Right lobe of liver (tissue), 6 donors: ENCODE measurements around the gene CLIC6. TPM values are rescaled to one million over a fixed set of nuclear protein-coding genes. Genes with fewer than 3 reads are reported as not detected.

Source experiments
- ATAC-seq, 4 donors: fragments of 200-7000 bp; cut with Tn5 transposase; one replicate each; pipeline ENCODE4 v1.9.1; 2020; ENCODE audit warnings: mild to moderate bottlenecking in 4 of 4, moderate library complexity in 4 of 4
- DNase-seq, 3 donors: peaks; one replicate each; pipeline ENCODE4 v3.0.0-alpha.2; 2020
- H3K27ac ChIP-seq, 3 donors: fragments of 200-600 bp; one replicate each; pipeline ENCODE4 v1.8.0; 2022
- H3K27me3 ChIP-seq, 2 donors: fragments of 200-600 bp; one replicate each; pipeline ENCODE4 v1.8.0; 2022
- H3K36me3 ChIP-seq, 4 donors: fragments of 200-600 bp; sonication (generic) in 1 of 4; one replicate each; pipeline versions ENCODE4 v1.5.1 to v1.8.0; 2017 to 2022; ENCODE audit warnings: control low read depth in 1 of 4
- H3K4me1 ChIP-seq, 4 donors: fragments of 200-600 bp; sonication (generic) in 1 of 4; one replicate each; pipeline versions ENCODE4 v1.5.1 to v1.8.0; 2017 to 2022; ENCODE audit warnings: control low read depth in 1 of 4
- H3K4me3 ChIP-seq, 3 donors: fragments of 200-600 bp; one replicate each; pipeline ENCODE4 v1.8.0; 2022
- H3K9me3 ChIP-seq, 4 donors: fragments of 200-600 bp; sonication (generic) in 1 of 4; one replicate each; pipeline versions ENCODE4 v1.5.1 to v1.8.0; 2017 to 2022; ENCODE audit warnings: control low read depth in 1 of 4
- CTCF ChIP-seq, 4 donors: fragments of 200-600 bp in 3 of 4; fragments of 450-650 bp in 1 of 4; IDR thresholded peaks; one replicate each; pipeline versions ENCODE4 v1.5.1 to v1.8.0; 2016 to 2022; ENCODE audit warnings: antibody characterized with exemption in 4 of 4, mild to moderate bottlenecking in 2 of 4
- POLR2A ChIP-seq: fragments of 450-650 bp; IDR thresholded peaks from one replicate; pipeline ENCODE4 v1.6.1; 2017; ENCODE audit warnings: antibody characterized with exemption, mild to moderate bottlenecking
- WGBS: methylation state at CpG from one replicate; pipeline ENCODE4 v1.1.6; 2018; ENCODE audit warnings: low coverage, low lambda C conversion rate; ENCODE audit not compliant: insufficient coverage; ENCODE audit errors: missing lambda C conversion rate; 5-methylcytosine and 5-hydroxymethylcytosine counted together
- intact Hi-C, 2 donors: fragments of 100-400 bp; cut with DNase I; formaldehyde crosslinking; loops; one replicate each; pipeline versions ENCODE4 v1.11.2 to v1.14.1; 2022
- total RNA-seq, 6 experiments: library from RNA; depleted of rRNA in 2 of 6; stranded (reverse); fragments of >200 nt in 2 of 6; fragmentation: NEBNext Ultra II Directional in 3 of 6; extraction: Animal tissue kit (Norgen Biotek cat#: 25700) in 3 of 6; gene quantifications; one replicate each; pipeline versions ENCODE4 v1.1.0 to v1.2.4, GENCODE V29; 2016 to 2023
- donor health status: DM: no; HTN: yes; CAD: no.
- donor health status: DM: no; HTN: no; CAD: no.
- donor health status: DM: no; HTN: no; CAD: no.
- donor health status: DM: no; HTN: yes; CAD: no.
- donor health status: DM: no; HTN: yes; CAD: no.

CLIC6 gene
- total RNA-seq, 6 experiments from 2014 or later = 0.25 to 0.63 (median 0.43) TPM

GRCh38 chr21:34733852-34734251 lies 65.1 kb downstream of the CLIC6 start:
- no peaks in the 10 kb centered on the region for H3K9me3 ChIP-seq
- no peak for DNase-seq
- no peak overlapping the region for H3K27ac ChIP-seq
- no peaks in the 10 kb centered on the region for H3K36me3 ChIP-seq
- no peak overlapping the region for H3K4me3 ChIP-seq
- 93% methylated on average over 2 of the region's 4 CpGs for WGBS
- intact Hi-C loops = no loop called here
- H3K27me3 ChIP-seq = no peaks in the 10 kb centered on the region
- peaks cover 0 to 7% (median 0%) of the 10 kb centered on the region in 4 donors for H3K4me1 ChIP-seq
- ATAC-seq = no peak
- TF ChIP-seq POLR2A (no peak), CTCF (IDR thresholded peaks at IDR 0.05) (no peak)

- no peaks in the 10 kb centered on the region for H3K36me3 ChIP-seq
- H3K9me3 ChIP-seq = no peaks in the 10 kb centered on the region
- H3K27me3 ChIP-seq = no peaks in the 10 kb centered on the region
- no peak overlapping the region for H3K27ac ChIP-seq
- intact Hi-C loops = no loop called here
- peaks cover 0 to 6% (median 0%) of the 10 kb centered on the region in 4 donors for H3K4me1 ChIP-seq
- TF ChIP-seq CTCF (IDR thresholded peaks at IDR 0.05) (no peak), POLR2A (no peak)
- DNase-seq (no peak), ATAC-seq (no peak)
- WGBS = 91% methylated on average over 5 of the region's 7 CpGs
- H3K4me3 ChIP-seq = no peak overlapping the region
These were observed 65.9 kb downstream of the CLIC6 start for GRCh38 chr21:34734696-34735095.

- H3K4me3 ChIP-seq = no peak overlapping the region
- WGBS = 62% methylated on average over 6 of the region's 6 CpGs
- H3K36me3 ChIP-seq = no peaks in the 10 kb centered on the region
- ATAC-seq (no peak), DNase-seq (no peak)
- H3K27ac ChIP-seq = no peak overlapping the region
- peaks cover 0 to 6% (median 0%) of the 10 kb centered on the region in 4 donors for H3K4me1 ChIP-seq
- intact Hi-C loops = no loop called here
- no peak for TF ChIP-seq POLR2A
- TF ChIP-seq CTCF (IDR thresholded peaks at IDR 0.05) = no peak
- H3K27me3 ChIP-seq = no peaks in the 10 kb centered on the region
- no peaks in the 10 kb centered on the region for H3K9me3 ChIP-seq
These were observed 67.5 kb downstream of the CLIC6 start for GRCh38 chr21:34736116-34736874.

- no peak overlapping the region for H3K27ac ChIP-seq
- WGBS = 27% methylated on average over 3 of the region's 3 CpGs
- TF ChIP-seq POLR2A = no peak
- no peak for TF ChIP-seq CTCF (IDR thresholded peaks at IDR 0.05)
- H3K36me3 ChIP-seq = no peaks in the 10 kb centered on the region
- DNase-seq (no peak), ATAC-seq (peak in 3 of 4 donors; percentile 56 to 84 (median 62))
- H3K4me1 ChIP-seq = peaks cover 0 to 6% (median 0%) of the 10 kb centered on the region in 4 donors
- no peaks in the 10 kb centered on the region for H3K27me3 ChIP-seq
- intact Hi-C loops = no loop called here
- H3K4me3 ChIP-seq = no peak overlapping the region
- no peaks in the 10 kb centered on the region for H3K9me3 ChIP-seq
These were observed 68.3 kb downstream of the CLIC6 start for GRCh38 chr21:34737115-34737514.
